IMR-90 (cell line): Measurements from ENCODE around the gene STEEP1. TPM values are rescaled to one million over a fixed set of nuclear protein-coding genes. Genes with fewer than 3 reads are reported as not detected.

Source experiments
- ATAC-seq: fragments of 200-7000 bp; cut with Tn5 transposase; 2 replicates; pipeline ENCODE4 v1.9.1; 2020; ENCODE audit warnings: low read depth, mild to moderate bottlenecking, moderate library complexity
- BruUV-seq: library from RNA; stranded (reverse); fragments of 400-500 nt; replicated peaks from 2 replicates; lab custom pipeline; 2021; lab: Mats Ljungman, UMichigan
- CTCF ChIA-PET: fragments of 300-600 bp; formaldehyde crosslinking; extraction: SDS; loops from one replicate; lab custom pipeline; 2021; ENCODE audit warnings: antibody characterized with exemption; lab: Yijun Ruan, JAX
- POLR2A ChIA-PET: fragments of 300-600 bp; sonication (Branson Sonifier 250); formaldehyde crosslinking; loops from one replicate; lab custom pipeline; 2022; ENCODE audit warnings: antibody characterized with exemption; ENCODE audit not compliant: unreplicated experiment; lab: Charles Lee
- DNase-seq: peaks from one replicate; pipeline ENCODE4 v3.0.0; 2013
- H2AFZ ChIP-seq: replicated peaks from 2 replicates; pipeline ENCODE3; 2013; ENCODE audit warnings: low read length, mild to moderate bottlenecking; ENCODE audit not compliant: poor library complexity
- H2AK5ac ChIP-seq: 2 replicates; pipeline ENCODE4 v1.6.1; 2013; ENCODE audit warnings: low read depth, low read length, inconsistent platforms
- H2AK9ac ChIP-seq: replicated peaks from 2 replicates; pipeline ENCODE3; 2013; ENCODE audit warnings: mild to moderate bottlenecking, low read depth, low read length, moderate library complexity; ENCODE audit not compliant: poor library complexity
- H2BK120ac ChIP-seq: 2 replicates; pipeline ENCODE4 v1.6.1; 2013; ENCODE audit warnings: low read depth, low read length, inconsistent platforms
- H2BK15ac ChIP-seq: 3 replicates; pipeline ENCODE4 v1.6.1; 2013; ENCODE audit warnings: low read depth, low read length, inconsistent platforms
- H2BK20ac ChIP-seq: 2 replicates; pipeline ENCODE4 v1.6.1; 2013; ENCODE audit warnings: low read depth, mild to moderate bottlenecking, inconsistent platforms, low read length, moderate library complexity
- H2BK5ac ChIP-seq: 2 replicates; pipeline ENCODE4 v1.6.1; 2013; ENCODE audit warnings: mild to moderate bottlenecking, low read depth, low read length, inconsistent platforms; ENCODE audit not compliant: poor library complexity, severe bottlenecking
- H3K14ac ChIP-seq: replicated peaks from 2 replicates; pipeline ENCODE4 v1.6.1; 2013; ENCODE audit warnings: low read depth, low read length, inconsistent platforms
- H3K18ac ChIP-seq: 2 replicates; pipeline ENCODE4 v1.6.1; 2013; ENCODE audit warnings: low read depth, low read length, control low read depth
- H3K23ac ChIP-seq: 2 replicates; pipeline ENCODE4 v1.6.1; 2013; ENCODE audit warnings: low read depth, low read length, inconsistent platforms
- H3K27ac ChIP-seq: 2 replicates; pipeline ENCODE4 v1.5.1; 2013; ENCODE audit warnings: mild to moderate bottlenecking, control low read depth, low read length; ENCODE audit not compliant: insufficient read depth
- H3K27me3 ChIP-seq: 2 replicates; pipeline ENCODE4 v1.6.1; 2013; ENCODE audit warnings: low read length; ENCODE audit not compliant: control insufficient read depth, insufficient read depth
- H3K36me3 ChIP-seq: 2 replicates; pipeline ENCODE4 v1.6.1; 2013; ENCODE audit warnings: low read length, mixed read lengths; ENCODE audit not compliant: control insufficient read depth, insufficient read depth
- H3K4ac ChIP-seq: 2 replicates; pipeline ENCODE4 v1.6.1; 2013; ENCODE audit warnings: low read depth, low read length, inconsistent platforms
- H3K4me1 ChIP-seq: 2 replicates; pipeline ENCODE4 v1.6.1; 2013; ENCODE audit warnings: low read length, mixed read lengths; ENCODE audit not compliant: control insufficient read depth, insufficient read depth
- H3K4me2 ChIP-seq: 2 replicates; pipeline ENCODE4 v1.6.1; 2013; ENCODE audit warnings: low read depth, mild to moderate bottlenecking, control low read depth, low read length, moderate library complexity
- H3K4me3 ChIP-seq: 2 replicates; pipeline ENCODE4 v1.5.1; 2013; ENCODE audit warnings: low read depth, mild to moderate bottlenecking, control low read depth, low read length, moderate library complexity; ENCODE audit not compliant: insufficient read depth
- H3K56ac ChIP-seq: 2 replicates; pipeline ENCODE4 v1.6.1; 2013; ENCODE audit warnings: low read length, inconsistent platforms; ENCODE audit not compliant: insufficient read depth; ENCODE audit errors: extremely low read depth
- H3K79me1 ChIP-seq, 2 experiments: 2 replicates each; pipeline ENCODE4 v1.6.1; 2013; ENCODE audit warnings: low read length in 2 of 2, inconsistent platforms in 1 of 2, low read depth in 1 of 2
- H3K9ac ChIP-seq: 2 replicates; pipeline ENCODE4 v1.6.1; 2013; ENCODE audit warnings: low read depth, low read length, control low read depth
- H3K9me1 ChIP-seq: 2 replicates; pipeline ENCODE4 v1.6.1; 2013; ENCODE audit warnings: low read length, inconsistent platforms; ENCODE audit not compliant: insufficient read depth
- H3K9me3 ChIP-seq: 2 replicates; pipeline ENCODE4 v1.6.1; 2013; ENCODE audit warnings: low read length; ENCODE audit not compliant: control insufficient read depth, insufficient read depth
- H4K20me1 ChIP-seq: 2 replicates; pipeline ENCODE4 v1.6.1; 2013; ENCODE audit warnings: low read length, inconsistent platforms; ENCODE audit not compliant: insufficient read depth
- H4K5ac ChIP-seq: 2 replicates; pipeline ENCODE4 v1.6.1; 2013; ENCODE audit warnings: mild to moderate bottlenecking, low read depth, low read length, control low read depth
- H4K8ac ChIP-seq, 2 experiments: 2 replicates each; pipeline ENCODE4 v1.6.1; 2013; ENCODE audit warnings: low read depth in 2 of 2, low read length in 2 of 2, control low read depth in 1 of 2, inconsistent platforms in 1 of 2
- H4K91ac ChIP-seq: 2 replicates; pipeline ENCODE4 v1.6.1; 2013; ENCODE audit warnings: low read depth, low read length, inconsistent platforms; ENCODE audit not compliant: insufficient read depth
- BHLHE40 ChIP-seq: fragments of 150-350 bp; IDR thresholded peaks from 2 replicates; pipeline ENCODE4 v1.6.1; 2016; ENCODE audit warnings: mild to moderate bottlenecking, low read depth, low read length
- CEBPB ChIP-seq: IDR thresholded peaks from 2 replicates; pipeline ENCODE4 v1.6.1; 2012; ENCODE audit warnings: low read depth, low read length, improper control_type of control experiment
- CHD1 ChIP-seq: IDR thresholded peaks from 2 replicates; pipeline ENCODE4 v1.6.1; 2012; ENCODE audit warnings: low read depth, low read length, improper control_type of control experiment
- ELK1 ChIP-seq: fragments of 150-350 bp; IDR thresholded peaks from 2 replicates; pipeline ENCODE4 v1.6.1; 2016; ENCODE audit warnings: low read depth, mild to moderate bottlenecking, low read length, moderate library complexity, borderline replicate concordance
- FOS ChIP-seq: fragments of 150-350 bp; IDR thresholded peaks from 2 replicates; pipeline ENCODE4 v1.6.1; 2016; ENCODE audit warnings: low read depth, low read length
- MAFK ChIP-seq: IDR thresholded peaks from 2 replicates; pipeline ENCODE4 v1.6.1; 2012; ENCODE audit warnings: low read depth, low read length, improper control_type of control experiment
- MAZ ChIP-seq: IDR thresholded peaks from 2 replicates; pipeline ENCODE4 v1.6.1; 2012; ENCODE audit warnings: low read depth, mild to moderate bottlenecking, low read length, improper control_type of control experiment, moderate library complexity, borderline replicate concordance
- MXI1 ChIP-seq: IDR thresholded peaks from 2 replicates; pipeline ENCODE4 v1.6.1; 2012; ENCODE audit warnings: low read depth, mild to moderate bottlenecking, low read length, moderate library complexity, borderline replicate concordance
- NFE2L2 ChIP-seq: fragments of 150-350 bp; IDR thresholded peaks from 2 replicates; pipeline ENCODE4 v1.6.1; 2016; ENCODE audit warnings: low read depth, mild to moderate bottlenecking, low read length
- POLR2A ChIP-seq: IDR thresholded peaks from 2 replicates; pipeline ENCODE4 v1.6.1; 2012; ENCODE audit warnings: mild to moderate bottlenecking, low read depth, low read length
- RAD21 ChIP-seq: IDR thresholded peaks from 2 replicates; pipeline ENCODE4 v1.6.1; 2012; ENCODE audit warnings: low read length, improper control_type of control experiment
- RCOR1 ChIP-seq: IDR thresholded peaks from 2 replicates; pipeline ENCODE4 v1.6.1; 2012; ENCODE audit warnings: mild to moderate bottlenecking, low read length, improper control_type of control experiment; ENCODE audit not compliant: insufficient replicate concordance
- RFX5 ChIP-seq: IDR thresholded peaks from 2 replicates; pipeline ENCODE4 v1.8.0; 2012; ENCODE audit warnings: low read depth, mild to moderate bottlenecking, low read length, moderate library complexity
- SMC3 ChIP-seq: fragments of 150-350 bp; IDR thresholded peaks from 2 replicates; pipeline ENCODE4 v1.6.1; 2016; ENCODE audit warnings: low read depth, mild to moderate bottlenecking, antibody characterized with exemption, low read length, moderate library complexity
- USF2 ChIP-seq: fragments of 150-350 bp; IDR thresholded peaks from 2 replicates; pipeline ENCODE4 v1.6.1; 2017; ENCODE audit warnings: mild to moderate bottlenecking, antibody characterized with exemption, low read length, low read depth
- WGBS, 2 experiments: methylation state at CpG; one replicate each; pipeline versions ENCODE4 v1.1.5 to v1.1.7; 2013; ENCODE audit warnings: missing lambda C conversion rate in 2 of 2; ENCODE audit not compliant: insufficient read length in 1 of 2; ENCODE audit errors: extremely low coverage in 2 of 2; 5-methylcytosine and 5-hydroxymethylcytosine counted together
- dilution Hi-C: fragments of 300-500 bp; cut with HindIII; formaldehyde crosslinking; loops from one replicate; pipeline ENCODE4 v1.14.3; 2018; ENCODE audit warnings: low sequenced_read_pairs; ENCODE audit not compliant: unreplicated experiment
- in situ Hi-C: fragments of 300-500 bp; cut with MboI; formaldehyde crosslinking; loops from 3 replicates; pipeline ENCODE4 v1.14.3; 2019; ENCODE audit warnings: low sequenced_read_pairs, inconsistent platforms, mixed read lengths
- intact Hi-C: fragments of 100-400 bp; cut with micrococcal nuclease; formaldehyde crosslinking; loops from 2 replicates; pipeline ENCODE4 v1.10.0; 2022
- polyA plus RNA-seq, 3 experiments: library from polyadenylated mRNA; depleted of rRNA; stranded (reverse); fragments of >200 nt; gene quantifications; 2 replicates each; pipeline ENCODE4 v1.2.3, GENCODE V29; 2012; ENCODE audit warnings: low replicate concordance in 1 of 3
- total RNA-seq: library from RNA; depleted of rRNA; stranded (reverse); fragments of >200 nt; gene quantifications from 2 replicates; pipeline ENCODE4 v1.2.3, GENCODE V29; 2012
- TF ChIP-seq, protein P1 (sequence below): conservative IDR thresholded peaks from 2 replicates; pipeline ENCODE4 v1.5.1; 2012; ENCODE audit warnings: mild to moderate bottlenecking, low read depth, low read length, improper control_type of control experiment

STEEP1 gene
- total and polyA plus RNA-seq, 2 of the 4 experiments (the other 2 are of a cell fraction), result 16.7 to 33.2 TPM

DNA sequence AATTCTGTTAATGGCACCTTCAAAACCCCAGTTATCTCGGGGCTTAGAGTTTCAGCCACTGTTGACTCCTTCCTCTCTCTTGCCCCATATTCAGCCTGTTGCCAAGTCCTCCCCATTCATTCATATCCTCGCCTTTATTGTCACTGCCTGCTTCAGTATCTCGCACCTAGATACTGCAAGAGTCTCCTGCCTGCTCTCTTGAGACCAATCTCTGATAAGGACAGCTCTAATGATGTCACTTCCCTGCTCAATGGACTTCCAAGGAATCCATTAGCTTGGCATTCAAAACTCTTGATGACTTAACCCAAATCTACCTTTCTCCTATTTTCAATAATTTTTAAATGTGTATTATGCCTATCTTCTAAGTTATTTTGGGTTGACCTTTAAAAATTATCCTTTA lies 8.0 kb upstream of the STEEP1 start:
- Histone ChIP-seq H3K4ac (no peak overlapping the region; the same call in 1 of the 2 replicates), H3K14ac (no peak overlapping the region), H3K36me3 (no peaks in the 10 kb centered on the region), H3K9me3 (no peaks in the 10 kb centered on the region), H2AK5ac (no peak overlapping the region), H3K27ac (no peak overlapping the region), H3K27me3 (no peaks in the 10 kb centered on the region), H3K4me1 (peaks cover 2% of the 10 kb centered on the region), H3K56ac (no peak overlapping the region), H2AK9ac (no peak overlapping the region), H4K91ac (no peak overlapping the region), H4K20me1 (no peaks in the 10 kb centered on the region), H4K8ac (peak overlapping the region in 1 of 2 experiments; percentile 36; a peak in 1 of 4 replicates), H2AFZ (no peak overlapping the region), H2BK5ac (no peak overlapping the region), H3K9me1 (no peaks in the 10 kb centered on the region), H3K4me3 (0 out of 2 replicates have a peak overlapping the region, but pooled peaks have one; percentile 97), H3K18ac (no peak overlapping the region), H2BK15ac (no peak overlapping the region), H3K79me1 (peaks cover 9 to 10% of the 10 kb centered on the region in 2 experiments), H2BK20ac (no peak overlapping the region), H4K5ac (no peak overlapping the region), H3K23ac (no peak overlapping the region), H2BK120ac (no peak overlapping the region), H3K4me2 (peak overlapping the region; percentile 85), H3K9ac (peak overlapping the region; percentile 64; the same call in 1 of the 2 replicates)
- CTCF ChIA-PET, result interaction anchor here (1.4 kb wide), 1 partner anchor 57 kb away, joined by 3 read pairs; no protein-coding TSS in a partner anchor
- dilution Hi-C loops, result no loop called here
- POLR2A ChIA-PET, result no interaction called here
- in situ Hi-C loops, result no loop called here
- BruUV-seq, result no TSS peak
- ATAC-seq (no peak), DNase-seq (no peak)
- 60% methylated on average over 1 of the region's 3 CpGs; no CpG with 5 or more reads in 1 of the 2 experiments for WGBS, 2 experiments
- no peak for TF ChIP-seq NFE2L2
- no peak for TF ChIP-seq USF2
- TF ChIP-seq, protein P1, sequence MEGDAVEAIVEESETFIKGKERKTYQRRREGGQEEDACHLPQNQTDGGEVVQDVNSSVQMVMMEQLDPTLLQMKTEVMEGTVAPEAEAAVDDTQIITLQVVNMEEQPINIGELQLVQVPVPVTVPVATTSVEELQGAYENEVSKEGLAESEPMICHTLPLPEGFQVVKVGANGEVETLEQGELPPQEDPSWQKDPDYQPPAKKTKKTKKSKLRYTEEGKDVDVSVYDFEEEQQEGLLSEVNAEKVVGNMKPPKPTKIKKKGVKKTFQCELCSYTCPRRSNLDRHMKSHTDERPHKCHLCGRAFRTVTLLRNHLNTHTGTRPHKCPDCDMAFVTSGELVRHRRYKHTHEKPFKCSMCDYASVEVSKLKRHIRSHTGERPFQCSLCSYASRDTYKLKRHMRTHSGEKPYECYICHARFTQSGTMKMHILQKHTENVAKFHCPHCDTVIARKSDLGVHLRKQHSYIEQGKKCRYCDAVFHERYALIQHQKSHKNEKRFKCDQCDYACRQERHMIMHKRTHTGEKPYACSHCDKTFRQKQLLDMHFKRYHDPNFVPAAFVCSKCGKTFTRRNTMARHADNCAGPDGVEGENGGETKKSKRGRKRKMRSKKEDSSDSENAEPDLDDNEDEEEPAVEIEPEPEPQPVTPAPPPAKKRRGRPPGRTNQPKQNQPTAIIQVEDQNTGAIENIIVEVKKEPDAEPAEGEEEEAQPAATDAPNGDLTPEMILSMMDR, result no peak
- no peak for TF ChIP-seq CEBPB
- no peak for TF ChIP-seq POLR2A
- no peak for TF ChIP-seq RFX5
- no peak for TF ChIP-seq RCOR1
- no peak for TF ChIP-seq MAFK
- no peak for TF ChIP-seq MXI1
- no peak for TF ChIP-seq SMC3
- no peak for TF ChIP-seq BHLHE40
- TF ChIP-seq MAZ, result no peak
- no peak for TF ChIP-seq FOS
- TF ChIP-seq RAD21, result no peak
- no peak for TF ChIP-seq ELK1
- TF ChIP-seq CHD1, result no peak
- intact Hi-C loops, result no loop called here
